SK-N-SH (cell line): Measurements from ENCODE around the gene ACTL10. TPM values are rescaled to one million over a fixed set of nuclear protein-coding genes. Genes with fewer than 3 reads are reported as not detected.
"Not testable (repeated sequence)": the region's sequence is repeated elsewhere in the genome, so short reads cannot be mapped to it uniquely, and the experiment has no call there.

ENCODE experiments used
- CTCF ChIA-PET: fragments of 300-600, 350-600 bp; formaldehyde crosslinking; extraction: SDS; loops from one replicate; lab custom pipeline; 2021; lab: Yijun Ruan, JAX
- POLR2A ChIA-PET: fragments of 350-600 bp; sonication (Branson Sonifier 250); formaldehyde crosslinking; extraction: SDS; loops from one replicate; lab custom pipeline; 2020; ENCODE audit warnings: antibody characterized with exemption, inconsistent platforms; lab: Yijun Ruan, JAX
- DNase-seq: peaks from one replicate; pipeline ENCODE4 v3.0.0; 2012
- H2AFZ ChIP-seq: fragments of 200-600 bp; sonication (generic); 2 replicates; pipeline ENCODE4 v1.8.1; 2016; ENCODE audit warnings: antibody characterized with exemption, mild to moderate bottlenecking, low read depth
- H3F3A ChIP-seq: fragments of 200-600 bp; sonication (generic); replicated peaks from 2 replicates; pipeline ENCODE3; 2016; ENCODE audit warnings: antibody characterized with exemption, mild to moderate bottlenecking; ENCODE audit not compliant: insufficient read depth
- H3K27ac ChIP-seq, 2 experiments: fragments of 200-500 bp in 1 of 2; fragments of 200-600 bp in 1 of 2; sonication (Bioruptor generic) in 1 of 2; sonication (generic), shearing (Covaris generic) in 1 of 2; 2 replicates each; pipeline versions ENCODE4 v1.5.1 to v1.6.1; 2014 to 2016; ENCODE audit warnings: low read depth in 2 of 2, inconsistent platforms in 1 of 2, low read length in 1 of 2, mild to moderate bottlenecking in 1 of 2, mixed read lengths in 1 of 2
- H3K27me3 ChIP-seq: fragments of 200-600 bp; sonication (generic), shearing (Covaris generic); 2 replicates; pipeline ENCODE4 v1.6.1; 2016; ENCODE audit warnings: mixed run types; ENCODE audit not compliant: insufficient read depth
- H3K36me3 ChIP-seq, 2 experiments: fragments of 200-500 bp in 1 of 2; fragments of 200-600 bp in 1 of 2; sonication (Bioruptor generic) in 1 of 2; sonication (generic) in 1 of 2; replicated peaks in 1 of 2; 2 replicates each; pipeline versions ENCODE3 to v1.5.1; 2014 to 2016; ENCODE audit warnings: low read length in 1 of 2, mild to moderate bottlenecking in 1 of 2; ENCODE audit not compliant: insufficient read depth in 2 of 2, control insufficient read depth in 1 of 2
- H3K4me1 ChIP-seq, 2 experiments: fragments of 200-500 bp in 1 of 2; fragments of 200-600 bp in 1 of 2; sonication (Bioruptor generic) in 1 of 2; sonication (generic), shearing (Covaris generic) in 1 of 2; 2 replicates each; pipeline versions ENCODE4 v1.5.1 to v1.6.1; 2014 to 2016; ENCODE audit warnings: low read depth in 1 of 2, low read length in 1 of 2, mixed run types in 1 of 2; ENCODE audit not compliant: insufficient read depth in 2 of 2, control insufficient read depth in 1 of 2
- H3K4me2 ChIP-seq: fragments of 200-600 bp; sonication (generic), shearing (Covaris generic); 2 replicates; pipeline ENCODE4 v1.6.1; 2017; ENCODE audit warnings: mixed run types
- H3K4me3 ChIP-seq, 2 experiments: fragments of 200-500 bp in 1 of 2; fragments of 200-600 bp in 1 of 2; sonication (Bioruptor generic) in 1 of 2; sonication (generic), shearing (Covaris generic) in 1 of 2; 2 replicates each; pipeline versions ENCODE4 v1.5.1 to v1.8.1; 2014 to 2016; ENCODE audit warnings: low read depth in 2 of 2, inconsistent platforms in 1 of 2, low read length in 1 of 2, mild to moderate bottlenecking in 1 of 2, mixed read lengths in 1 of 2, moderate library complexity in 1 of 2
- H3K79me2 ChIP-seq: fragments of 200-600 bp; sonication (generic); 2 replicates; pipeline ENCODE4 v1.8.1; 2017; ENCODE audit warnings: mild to moderate bottlenecking; ENCODE audit not compliant: insufficient read depth
- H3K9ac ChIP-seq: fragments of 200-600 bp; sonication (generic); 2 replicates; pipeline ENCODE4 v1.6.1; 2017; ENCODE audit warnings: mixed run types
- H3K9me2 ChIP-seq: fragments of 200-600 bp; sonication (generic); 2 replicates; pipeline ENCODE4 v1.6.1; 2017; ENCODE audit warnings: mixed run types
- H3K9me3 ChIP-seq: fragments of 200-600 bp; sonication (generic); 2 replicates; pipeline ENCODE4 v1.6.1; 2017; ENCODE audit warnings: mixed run types, mild to moderate bottlenecking, moderate library complexity
- H4K20me1 ChIP-seq: fragments of 200-600 bp; sonication (generic); 2 replicates; pipeline ENCODE4 v1.6.1; 2017; ENCODE audit warnings: mild to moderate bottlenecking, mixed run types; ENCODE audit not compliant: insufficient read depth
- CHD2 ChIP-seq: fragments of 150-350 bp; IDR thresholded peaks from 2 replicates; pipeline ENCODE4 v1.6.1; 2018; ENCODE audit warnings: low read length; ENCODE audit not compliant: partially characterized antibody
- CTCF ChIP-seq: fragments of 200-600 bp; sonication (generic); IDR thresholded peaks from 2 replicates; pipeline ENCODE4 v1.6.1; 2017; ENCODE audit warnings: antibody characterized with exemption, mild to moderate bottlenecking, moderate library complexity
- EZH2phosphoT487 ChIP-seq: fragments of 200-600 bp; sonication (generic); IDR thresholded peaks from 2 replicates; pipeline ENCODE4 v1.6.1; 2017; ENCODE audit warnings: low read depth, mixed run types, mild to moderate bottlenecking, antibody characterized with exemption, moderate library complexity, borderline replicate concordance
- FOXM1 ChIP-seq: IDR thresholded peaks from 2 replicates; pipeline ENCODE4 v1.4.0; 2012; ENCODE audit warnings: low read depth, mild to moderate bottlenecking
- GATA2 ChIP-seq: sonication (generic); formaldehyde crosslinking; IDR thresholded peaks from 2 replicates; pipeline ENCODE4 v1.5.0; 2020; ENCODE audit warnings: mild to moderate bottlenecking, missing genetic modification reagents
- IRF3 ChIP-seq: fragments of 150-350 bp; IDR thresholded peaks from 2 replicates; pipeline ENCODE4 v1.6.1; 2016; ENCODE audit warnings: mild to moderate bottlenecking, low read depth, low read length
- JUND ChIP-seq: IDR thresholded peaks from 2 replicates; pipeline ENCODE4 v1.4.0; 2012
- MAX ChIP-seq: IDR thresholded peaks from 2 replicates; pipeline ENCODE4 v1.4.0; 2012; ENCODE audit warnings: low read depth
- MXI1 ChIP-seq: IDR thresholded peaks from 2 replicates; pipeline ENCODE4 v1.6.1; 2012; ENCODE audit warnings: mild to moderate bottlenecking, low read depth, low read length, improper control_type of control experiment
- NRF1 ChIP-seq: IDR thresholded peaks from 2 replicates; pipeline ENCODE4 v1.6.1; 2012; ENCODE audit warnings: low read depth, mild to moderate bottlenecking, low read length
- RAD21 ChIP-seq: IDR thresholded peaks from 2 replicates; pipeline ENCODE4 v1.6.1; 2012; ENCODE audit warnings: mild to moderate bottlenecking, low read length
- RFX5 ChIP-seq: IDR thresholded peaks from 2 replicates; pipeline ENCODE4 v1.6.1; 2012; ENCODE audit warnings: mild to moderate bottlenecking, improper control_type of control experiment, low read length
- RXRA ChIP-seq: IDR thresholded peaks from 2 replicates; pipeline ENCODE4 v1.4.0; 2012; ENCODE audit warnings: low read depth, mild to moderate bottlenecking, borderline replicate concordance
- TAF1 ChIP-seq: IDR thresholded peaks from 2 replicates; pipeline ENCODE4 v1.6.1; 2012; ENCODE audit warnings: low read depth, mild to moderate bottlenecking, low read length, moderate library complexity, borderline replicate concordance
- TCF12 ChIP-seq: IDR thresholded peaks from 2 replicates; pipeline ENCODE4 v1.4.0; 2012
- TEAD4 ChIP-seq: IDR thresholded peaks from 2 replicates; pipeline ENCODE4 v1.4.0; 2012; ENCODE audit warnings: mild to moderate bottlenecking, borderline replicate concordance; ENCODE audit not compliant: insufficient read depth
- USF1 ChIP-seq: IDR thresholded peaks from 2 replicates; pipeline ENCODE4 v1.4.0; 2012; ENCODE audit warnings: low read depth, borderline replicate concordance
- USF2 ChIP-seq: fragments of 150-350 bp; IDR thresholded peaks from 2 replicates; pipeline ENCODE4 v1.6.1; 2017; ENCODE audit warnings: antibody characterized with exemption, low read length, low read depth, borderline replicate concordance
- ZBTB33 ChIP-seq: IDR thresholded peaks from 2 replicates; pipeline ENCODE4 v1.4.0; 2012; ENCODE audit warnings: low read depth, borderline replicate concordance
- WGBS: methylation state at CpG from one replicate; pipeline ENCODE4 v1.1.6; 2017; ENCODE audit warnings: low lambda C conversion rate; 5-methylcytosine and 5-hydroxymethylcytosine counted together
- polyA plus RNA-seq, 3 experiments: library from polyadenylated mRNA; depleted of rRNA; stranded (reverse); fragments of >200 nt; gene quantifications; 2 replicates each; pipeline ENCODE4 v1.2.3, GENCODE V29; 2012

ACTL10 gene
- polyA plus RNA-seq, 1 of the 3 experiments (the other 2 are of a cell fraction): 0.25 TPM

- Histone ChIP-seq H3K27ac (no peak overlapping the region), H3K4me1 (no peaks in the 10 kb centered on the region; a peak in 1 of 4 replicates), H3K4me3 (no peak overlapping the region), H4K20me1 (no peaks in the 10 kb centered on the region), H3K9me2 (no peaks in the 10 kb centered on the region), H2AFZ (no peak overlapping the region), H3K79me2 (no peaks in the 10 kb centered on the region), H3K36me3 (peaks cover 24 to 36% of the 10 kb centered on the region in 2 experiments), H3F3A (peaks cover 5% of the 10 kb centered on the region), H3K27me3 (no peaks in the 10 kb centered on the region), H3K4me2 (no peak overlapping the region), H3K9ac (no peak overlapping the region), H3K9me3 (no peaks in the 10 kb centered on the region)
- TF ChIP-seq RXRA: no peak
- TF ChIP-seq NRF1: no peak
- no peak for TF ChIP-seq MXI1
- no peak for TF ChIP-seq JUND
- no peak for TF ChIP-seq TEAD4
- TF ChIP-seq RFX5: no peak
- no peak for TF ChIP-seq MAX
- TF ChIP-seq ZBTB33: no peak
- TF ChIP-seq FOXM1: no peak
- TF ChIP-seq TAF1: no peak
- no peak for TF ChIP-seq IRF3
- TF ChIP-seq CTCF: no peak
- TF ChIP-seq RAD21: no peak
- TF ChIP-seq GATA2 (CRISPR knock-in tag): no peak
- TF ChIP-seq EZH2phosphoT487: no peak
- no peak for TF ChIP-seq CHD2
- no peak for TF ChIP-seq USF2
- TF ChIP-seq TCF12: no peak
- no peak for TF ChIP-seq USF1
- ChIA-PET POLR2A (no interaction called here), CTCF (interaction anchor here (0.9 to 1.3 kb wide), 2 partner anchors 10 to 14 kb away, joined by 3 to 4 read pairs; no protein-coding TSS in a partner anchor)
- no peak for DNase-seq
- 100% methylated on average over 4 of the region's 4 CpGs for WGBS
Observed at GRCh38 chr20:33630507-33630906, 36.2 kb upstream of the ACTL10 start.

- H3K79me2 ChIP-seq, H3K4me1 ChIP-seq, H2AFZ ChIP-seq, H4K20me1 ChIP-seq, H3K27ac ChIP-seq, H3F3A ChIP-seq, H3K4me3 ChIP-seq, DNase-seq, H3K27me3 ChIP-seq, H3K9me2 ChIP-seq, H3K4me2 ChIP-seq, H3K9ac ChIP-seq, H3K9me3 ChIP-seq, POLR2A ChIA-PET: not testable (repeated sequence)
- H3K36me3 ChIP-seq: peaks cover 22 to 32% of the 10 kb centered on the region in 2 experiments
- CTCF ChIA-PET: interaction anchor here (0.6 kb wide), 1 partner anchor 13 kb away, joined by 3 read pairs; no protein-coding TSS in a partner anchor
- WGBS: 79% methylated on average over 4 of the region's 4 CpGs
Observed at GRCh38 chr20:33631910-33632309, 34.8 kb upstream of the ACTL10 start.
